Measurements from ENCODE around the gene FAM83C. TPM values are rescaled to one million over a fixed set of nuclear protein-coding genes. Genes with fewer than 3 reads are reported as not detected.
A peak's percentile ranks its signal among the peaks of the same experiment; 100 is the strongest.
"Not testable (repeated sequence)": the region's sequence is repeated elsewhere in the genome, so short reads cannot be mapped to it uniquely, and the experiment has no call there.

The FAM83C gene
- polyA plus RNA-seq, 3 donors: not detected

GRCh38 chr20:35254448-35254999, 37.7 kb downstream of the FAM83C start:
- Histone ChIP-seq H3K9ac (ENCODE audit: insufficient read depth, low read length, poor library complexity, severe bottlenecking) (no peak overlapping the region), H2AFZ (ENCODE audit: insufficient read depth, low read depth, low read length, poor library complexity, severe bottlenecking) (no peak overlapping the region), H3K79me2 (ENCODE audit: insufficient read depth, low read length) (no peaks in the 10 kb centered on the region), H3K9me3 (replicated peaks in 1 of 2; ENCODE audit: control insufficient read depth in 1 of 2, insufficient read depth in 1 of 2, low read length in 2 of 2) (no peaks in the 10 kb centered on the region), H3K4me2 (replicated peaks; ENCODE audit: extremely low read depth, low read length, poor library complexity, severe bottlenecking) (no peak overlapping the region), H3K27me3 (ENCODE audit: control insufficient read depth in 2 of 2, insufficient read depth in 2 of 2, low read length in 2 of 2) (no peaks in the 10 kb centered on the region), H3K36me3 (replicated peaks in 1 of 2; ENCODE audit: control insufficient read depth in 1 of 2, insufficient read depth in 2 of 2, low read length in 2 of 2) (peaks cover 2 to 11% of the 10 kb centered on the region in 2 donors), H3K4me1 (ENCODE audit: control insufficient read depth in 1 of 2, insufficient read depth in 2 of 2, low read length in 2 of 2) (no peaks in the 10 kb centered on the region), H3K4me3 (replicated peaks in 1 of 3; ENCODE audit: low read depth in 2 of 3, low read length in 3 of 3) (no peak overlapping the region), H4K20me1 (ENCODE audit: insufficient read depth, low read length) (no peaks in the 10 kb centered on the region), H3K27ac (ENCODE audit: low read depth in 1 of 2, low read length in 2 of 2) (no peak overlapping the region)
- Mint-ChIP-seq H3K4me3 (no peak overlapping the region), H3K9me3 (no peaks in the 10 kb centered on the region), H3K27ac (no peak overlapping the region), H3K4me1 (peaks cover 14% of the 10 kb centered on the region), H3K36me3 (peaks cover 17 to 21% of the 10 kb centered on the region in 2 donors), H3K27me3 (ENCODE audit: low read depth in 3 of 3) (peaks cover 0 to 2% (median 0%) of the 10 kb centered on the region in 3 donors)
- WGBS (ENCODE audit: insufficient coverage): 98% methylated on average over 12 of the region's 12 CpGs
- DNase-seq: no peak
- TF ChIP-seq CTCF (IDR thresholded peaks at IDR 0.05): no peak
- intact Hi-C loops (cut with micrococcal nuclease): no loop called here

GRCh38 chr20:35253010-35253409, 39.2 kb downstream of the FAM83C start:
- Histone ChIP-seq H3K79me2 (ENCODE audit: insufficient read depth, low read length) (no peaks in the 10 kb centered on the region), H3K36me3 (replicated peaks in 1 of 2; ENCODE audit: control insufficient read depth in 1 of 2, insufficient read depth in 2 of 2, low read length in 2 of 2) (peaks cover 2 to 11% of the 10 kb centered on the region in 2 donors), H2AFZ (ENCODE audit: insufficient read depth, low read depth, low read length, poor library complexity, severe bottlenecking) (no peak overlapping the region), H3K4me3 (replicated peaks in 1 of 3; ENCODE audit: low read depth in 2 of 3, low read length in 3 of 3) (no peak overlapping the region), H3K4me1 (ENCODE audit: control insufficient read depth in 1 of 2, insufficient read depth in 2 of 2, low read length in 2 of 2) (no peaks in the 10 kb centered on the region), H3K27me3 (ENCODE audit: control insufficient read depth in 2 of 2, insufficient read depth in 2 of 2, low read length in 2 of 2) (no peaks in the 10 kb centered on the region), H3K9ac (ENCODE audit: insufficient read depth, low read length, poor library complexity, severe bottlenecking) (no peak overlapping the region), H3K4me2 (replicated peaks; ENCODE audit: extremely low read depth, low read length, poor library complexity, severe bottlenecking) (no peak overlapping the region), H3K27ac (ENCODE audit: low read depth in 1 of 2, low read length in 2 of 2) (no peak overlapping the region), H3K9me3 (replicated peaks in 1 of 2; ENCODE audit: control insufficient read depth in 1 of 2, insufficient read depth in 1 of 2, low read length in 2 of 2) (no peaks in the 10 kb centered on the region), H4K20me1 (ENCODE audit: insufficient read depth, low read length) (no peaks in the 10 kb centered on the region)
- WGBS (ENCODE audit: insufficient coverage): 100% methylated on average over 2 of the region's 3 CpGs
- H3K27ac Mint-ChIP-seq: no peak overlapping the region
- intact Hi-C loops (cut with micrococcal nuclease): no loop called here
- no peak for DNase-seq
- no peaks in the 10 kb centered on the region for H3K9me3 Mint-ChIP-seq
- peaks cover 14% of the 10 kb centered on the region for H3K4me1 Mint-ChIP-seq
- H3K36me3 Mint-ChIP-seq: peaks cover 10 to 15% of the 10 kb centered on the region in 2 donors
- H3K4me3 Mint-ChIP-seq: no peak overlapping the region
- no peak for TF ChIP-seq CTCF (IDR thresholded peaks at IDR 0.05)
- H3K27me3 Mint-ChIP-seq (ENCODE audit: low read depth in 3 of 3): no peaks in the 10 kb centered on the region

GRCh38 chr20:35252598-35252997, 39.6 kb downstream of the FAM83C start:
- peaks cover 9 to 15% of the 10 kb centered on the region in 2 donors for H3K36me3 Mint-ChIP-seq
- intact Hi-C loops (cut with micrococcal nuclease); H2AFZ ChIP-seq (ENCODE audit: insufficient read depth, low read depth, low read length, poor library complexity, severe bottlenecking); H3K9me3 Mint-ChIP-seq; H3K9me3 ChIP-seq (replicated peaks in 1 of 2; ENCODE audit: control insufficient read depth in 1 of 2, insufficient read depth in 1 of 2, low read length in 2 of 2); DNase-seq; H3K4me3 ChIP-seq (replicated peaks in 1 of 3; ENCODE audit: low read depth in 2 of 3, low read length in 3 of 3); H3K4me3 Mint-ChIP-seq; H3K27me3 ChIP-seq (ENCODE audit: control insufficient read depth in 2 of 2, insufficient read depth in 2 of 2, low read length in 2 of 2); H3K79me2 ChIP-seq (ENCODE audit: insufficient read depth, low read length); H4K20me1 ChIP-seq (ENCODE audit: insufficient read depth, low read length); H3K9ac ChIP-seq (ENCODE audit: insufficient read depth, low read length, poor library complexity, severe bottlenecking); H3K27me3 Mint-ChIP-seq (ENCODE audit: low read depth in 3 of 3); H3K27ac ChIP-seq (ENCODE audit: low read depth in 1 of 2, low read length in 2 of 2); H3K4me2 ChIP-seq (replicated peaks; ENCODE audit: extremely low read depth, low read length, poor library complexity, severe bottlenecking); H3K4me1 ChIP-seq (ENCODE audit: control insufficient read depth in 1 of 2, insufficient read depth in 2 of 2, low read length in 2 of 2): not testable (repeated sequence)
- whole genome bisulfite sequencing (ENCODE audit: insufficient coverage): 100% methylated on average over 1 of the region's 2 CpGs
- peaks cover 14% of the 10 kb centered on the region for H3K4me1 Mint-ChIP-seq
- H3K27ac Mint-ChIP-seq: peak overlapping the region in 2 of 7 donors; percentile 15 to 61
- H3K36me3 ChIP-seq (replicated peaks in 1 of 2; ENCODE audit: control insufficient read depth in 1 of 2, insufficient read depth in 2 of 2, low read length in 2 of 2): peaks cover 2 to 11% of the 10 kb centered on the region in 2 donors
